ENCODE measurements around the gene ME3. TPM values are rescaled to one million over a fixed set of nuclear protein-coding genes. Genes with fewer than 3 reads are reported as not detected.
"Not testable (repeated sequence)": the region's sequence is repeated elsewhere in the genome, so short reads cannot be mapped to it uniquely, and the experiment has no call there.

Gene ME3
- total RNA-seq, 4 donors from 2014 or later: 11.0 to 47.8 (median 44.1) TPM

DNA sequence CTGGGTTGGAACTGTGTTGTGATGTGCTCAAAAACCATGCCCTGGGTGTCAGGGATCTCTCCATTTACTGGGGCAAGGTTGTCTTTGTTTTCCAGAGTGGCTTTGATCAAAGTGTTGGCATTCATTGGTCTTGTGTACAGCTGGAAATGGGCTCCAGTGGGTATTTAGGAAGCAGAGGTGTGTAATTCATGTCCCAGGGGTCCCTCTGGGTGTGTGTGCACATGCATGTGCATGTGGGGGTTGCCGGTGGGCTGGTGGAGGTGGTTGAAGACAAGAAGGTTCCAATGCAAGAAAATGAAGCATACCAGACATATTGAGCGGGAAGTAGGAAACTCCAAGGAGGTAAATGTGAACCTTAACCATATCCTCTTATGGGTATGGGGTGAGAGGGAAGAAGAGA is 121.7 kb downstream of the ME3 start:
- Histone ChIP-seq H3K4me1 (peaks cover 12 to 57% (median 17%) of the 10 kb centered on the region in 3 donors), H3K27ac (peak overlapping the region in 3 of 4 donors; percentile 55 to 74 (median 61)), H3K36me3 (peaks cover 0 to 21% of the 10 kb centered on the region in 2 donors), H3K9me3 (no peaks in the 10 kb centered on the region), H3K27me3 (no peaks in the 10 kb centered on the region), H3K4me3 (no peak overlapping the region)
- TF ChIP-seq, protein P1, sequence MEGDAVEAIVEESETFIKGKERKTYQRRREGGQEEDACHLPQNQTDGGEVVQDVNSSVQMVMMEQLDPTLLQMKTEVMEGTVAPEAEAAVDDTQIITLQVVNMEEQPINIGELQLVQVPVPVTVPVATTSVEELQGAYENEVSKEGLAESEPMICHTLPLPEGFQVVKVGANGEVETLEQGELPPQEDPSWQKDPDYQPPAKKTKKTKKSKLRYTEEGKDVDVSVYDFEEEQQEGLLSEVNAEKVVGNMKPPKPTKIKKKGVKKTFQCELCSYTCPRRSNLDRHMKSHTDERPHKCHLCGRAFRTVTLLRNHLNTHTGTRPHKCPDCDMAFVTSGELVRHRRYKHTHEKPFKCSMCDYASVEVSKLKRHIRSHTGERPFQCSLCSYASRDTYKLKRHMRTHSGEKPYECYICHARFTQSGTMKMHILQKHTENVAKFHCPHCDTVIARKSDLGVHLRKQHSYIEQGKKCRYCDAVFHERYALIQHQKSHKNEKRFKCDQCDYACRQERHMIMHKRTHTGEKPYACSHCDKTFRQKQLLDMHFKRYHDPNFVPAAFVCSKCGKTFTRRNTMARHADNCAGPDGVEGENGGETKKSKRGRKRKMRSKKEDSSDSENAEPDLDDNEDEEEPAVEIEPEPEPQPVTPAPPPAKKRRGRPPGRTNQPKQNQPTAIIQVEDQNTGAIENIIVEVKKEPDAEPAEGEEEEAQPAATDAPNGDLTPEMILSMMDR (IDR thresholded peaks at IDR 0.05): no peak
- TF ChIP-seq EP300 (IDR thresholded peaks at IDR 0.05) (no peak), POLR2AphosphoS5 (IDR thresholded peaks at IDR 0.05) (no peak), POLR2A (IDR thresholded peaks at IDR 0.05) (no peak)
- no peak for ATAC-seq
- 86 to 100% methylated on average over 2 of the region's 2 CpGs for WGBS, 2 donors (ENCODE audit: low coverage in 1 of 2)

DNA sequence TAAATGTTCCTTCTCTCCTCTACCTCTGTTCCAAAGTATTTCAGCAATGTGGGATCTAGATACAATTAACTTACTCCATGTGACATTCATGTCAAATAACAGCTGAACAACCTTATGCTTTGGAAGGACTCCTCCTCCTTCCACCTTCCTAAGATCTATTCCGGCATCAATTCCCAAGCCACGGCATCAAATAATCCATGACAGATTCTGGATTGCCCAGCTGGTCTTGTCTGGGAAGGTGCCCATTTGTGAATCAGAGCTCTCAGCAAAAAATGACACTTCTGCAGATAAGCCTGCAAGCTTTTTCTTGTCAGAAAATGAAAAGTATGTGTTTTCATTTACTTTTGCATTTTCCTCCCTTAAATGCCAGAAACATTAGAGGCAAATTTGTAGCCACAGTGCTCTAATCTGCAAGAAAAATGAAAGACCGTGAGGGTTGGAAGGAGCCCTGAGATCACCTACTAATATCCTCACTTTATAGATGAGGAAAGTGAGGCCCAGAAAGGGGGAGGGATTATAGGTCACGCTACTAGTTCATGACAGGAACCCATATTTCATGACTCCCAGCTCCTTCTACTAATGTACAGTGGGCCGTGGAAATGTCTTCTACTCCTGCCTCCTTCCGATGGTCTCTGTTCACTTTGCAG is 124.0 kb downstream of the ME3 start:
- TF ChIP-seq POLR2A (IDR thresholded peaks at IDR 0.05) (no peak), POLR2AphosphoS5 (IDR thresholded peaks at IDR 0.05) (peak; percentile 23), EP300 (IDR thresholded peaks at IDR 0.05) (no peak)
- TF ChIP-seq, protein P1 (IDR thresholded peaks at IDR 0.05): no peak
- no peak overlapping the region for H3K4me3 ChIP-seq
- no peaks in the 10 kb centered on the region for H3K9me3 ChIP-seq
- peaks cover 0 to 8% of the 10 kb centered on the region in 2 donors for H3K36me3 ChIP-seq
- WGBS, 2 donors (ENCODE audit: low coverage in 1 of 2): 39 to 53% methylated on average over 6 of the region's 6 CpGs
- peak overlapping the region; percentile 74 to 94 (median 79) for H3K27ac ChIP-seq
- peaks cover 12 to 53% (median 17%) of the 10 kb centered on the region in 3 donors for H3K4me1 ChIP-seq
- peak; percentile 69 for ATAC-seq
- H3K27me3 ChIP-seq: no peaks in the 10 kb centered on the region

DNA sequence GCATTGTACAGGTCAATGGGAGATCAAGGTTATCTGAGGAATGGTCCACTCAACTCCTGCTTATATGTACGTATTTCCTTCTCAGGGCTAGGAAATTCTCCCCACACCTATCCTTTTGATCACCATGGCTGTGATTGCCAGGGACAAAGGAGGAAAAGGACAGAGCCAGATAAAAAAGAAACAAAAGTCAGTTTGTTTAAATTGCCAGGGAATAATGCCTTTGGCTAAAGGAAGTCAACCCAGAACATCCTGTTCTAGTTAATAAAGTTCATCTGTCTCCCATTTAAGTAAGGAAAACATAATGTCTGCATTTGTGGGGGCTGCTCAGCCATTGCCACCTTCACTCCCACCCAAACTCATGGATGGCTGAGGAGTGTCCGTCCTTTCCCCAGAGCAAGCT is 124.7 kb downstream of the ME3 start:
- 23 to 44% methylated on average over 2 of the region's 2 CpGs for WGBS, 2 donors (ENCODE audit: low coverage in 1 of 2)
- H3K27ac ChIP-seq: peak overlapping the region; percentile 74 to 94 (median 79)
- H3K4me3 ChIP-seq: no peak overlapping the region
- ATAC-seq: peak; percentile 53
- TF ChIP-seq POLR2AphosphoS5 (IDR thresholded peaks at IDR 0.05): peak; percentile 32
- TF ChIP-seq, protein P1 (IDR thresholded peaks at IDR 0.05): no peak
- H3K4me1 ChIP-seq: peaks cover 12 to 49% (median 17%) of the 10 kb centered on the region in 3 donors
- H3K27me3 ChIP-seq: no peaks in the 10 kb centered on the region
- H3K36me3 ChIP-seq: peaks cover 0 to 2% of the 10 kb centered on the region in 2 donors
- H3K9me3 ChIP-seq: no peaks in the 10 kb centered on the region

DNA sequence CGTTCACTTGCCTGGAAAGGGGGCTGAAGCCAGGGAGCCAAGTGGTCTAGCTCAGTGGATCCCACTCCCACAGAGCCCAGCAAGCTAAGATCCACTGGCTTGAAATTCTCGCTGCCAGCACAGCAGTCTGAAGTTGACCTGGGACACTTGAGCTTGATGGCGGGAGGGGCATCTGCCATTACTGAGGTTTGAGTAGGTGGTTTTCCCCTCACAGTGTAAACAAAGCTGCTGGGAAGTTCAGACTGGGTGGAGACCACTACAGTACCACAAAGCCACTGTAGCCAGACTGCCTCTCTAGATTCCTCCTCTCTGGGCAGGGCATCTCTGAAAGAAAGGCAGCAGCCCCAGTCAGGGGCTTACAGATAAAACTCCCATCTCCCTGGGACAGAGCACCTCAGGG is 131.1 kb downstream of the ME3 start:
- not testable (repeated sequence) for ATAC-seq, H3K27me3 ChIP-seq, H3K4me3 ChIP-seq, H3K27ac ChIP-seq, H3K4me1 ChIP-seq, H3K9me3 ChIP-seq, H3K36me3 ChIP-seq
- no CpG with 5 or more reads among the region's 3 CpGs for WGBS, 2 donors (ENCODE audit: low coverage in 1 of 2)

DNA sequence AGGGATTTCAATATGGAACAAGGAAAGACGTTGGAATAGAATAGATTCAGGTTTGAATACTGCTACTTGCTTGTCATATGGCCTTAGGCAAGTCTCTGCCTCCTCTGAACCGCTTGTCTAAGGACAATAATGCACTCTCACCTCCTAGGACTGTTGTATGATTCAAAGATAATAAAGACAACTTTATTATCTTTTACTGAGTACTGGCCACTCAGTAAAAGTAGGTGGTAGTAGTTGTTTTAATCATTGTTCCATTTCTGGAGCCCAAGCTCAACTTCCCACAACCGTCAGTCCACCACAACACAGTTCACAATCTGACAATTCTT is 134.2 kb downstream of the ME3 start:
- TF ChIP-seq, protein P1 (IDR thresholded peaks at IDR 0.05): no peak
- TF ChIP-seq EP300 (IDR thresholded peaks at IDR 0.05) (no peak), POLR2A (IDR thresholded peaks at IDR 0.05) (no peak), POLR2AphosphoS5 (IDR thresholded peaks at IDR 0.05) (no peak)
- H3K27me3 ChIP-seq: no peaks in the 10 kb centered on the region
- no peaks in the 10 kb centered on the region for H3K9me3 ChIP-seq
- H3K4me3 ChIP-seq: no peak overlapping the region
- no peak overlapping the region for H3K27ac ChIP-seq
- no peaks in the 10 kb centered on the region for H3K4me1 ChIP-seq
- ATAC-seq: no peak
- 93 to 96% methylated on average over 3 of the region's 3 CpGs for WGBS, 2 donors (ENCODE audit: low coverage in 1 of 2)
- H3K36me3 ChIP-seq: no peaks in the 10 kb centered on the region

Measured in gastroesophageal sphincter (tissue), 4 donors.